GF-D8 (cell line): ENCODE data around the gene VGLL4.

ENCODE experiments used
- DNase-seq: peaks from one replicate; lab custom pipeline; 2025; lab: John Stamatoyannopoulos, UW

The VGLL4 gene

GRCh38 chr3:11627612-11628011 is 16.1 kb downstream of the VGLL4 start:
- no peak for DNase-seq

- no peak for DNase-seq
These were observed 17.6 kb downstream of the VGLL4 start for GRCh38 chr3:11626084-11626463.

- no peak for DNase-seq
These were observed 18.2 kb downstream of the VGLL4 start for GRCh38 chr3:11625376-11626083.

GRCh38 chr3:11624704-11625375 is 18.9 kb downstream of the VGLL4 start:
- no peak for DNase-seq

- DNase-seq = no peak
These were observed 19.6 kb downstream of the VGLL4 start for GRCh38 chr3:11624161-11624560.

- no peak for DNase-seq
These were observed 20.8 kb downstream of the VGLL4 start for GRCh38 chr3:11622586-11623550.

GRCh38 chr3:11621077-11621476 is 22.6 kb downstream of the VGLL4 start:
- DNase-seq = no peak

- no peak for DNase-seq
These were observed 23.6 kb downstream of the VGLL4 start for GRCh38 chr3:11619946-11620652.

- DNase-seq = no peak
These were observed 24.3 kb downstream of the VGLL4 start for GRCh38 chr3:11619461-11619860.

- no peak for DNase-seq
These were observed 24.8 kb downstream of the VGLL4 start for GRCh38 chr3:11618904-11619303.

GRCh38 chr3:11616551-11616950 is 27.2 kb downstream of the VGLL4 start:
- DNase-seq = no peak

- DNase-seq = no peak
These were observed 29.7 kb downstream of the VGLL4 start for GRCh38 chr3:11613851-11614487.

GRCh38 chr3:11613319-11613718 is 30.4 kb downstream of the VGLL4 start:
- DNase-seq = no peak

- no peak for DNase-seq
These were observed 31.1 kb downstream of the VGLL4 start for GRCh38 chr3:11612515-11613188.

- no peak for DNase-seq
These were observed 32.3 kb downstream of the VGLL4 start for GRCh38 chr3:11611341-11611799.

- DNase-seq = no peak
These were observed 32.9 kb downstream of the VGLL4 start for GRCh38 chr3:11610700-11611275.

GRCh38 chr3:11610044-11610671 is 33.6 kb downstream of the VGLL4 start:
- DNase-seq = no peak

GRCh38 chr3:11609481-11609880 is 34.2 kb downstream of the VGLL4 start:
- no peak for DNase-seq

GRCh38 chr3:11607816-11608215 is 35.9 kb downstream of the VGLL4 start:
- DNase-seq = peak; percentile 64

- no peak for DNase-seq
These were observed 36.8 kb downstream of the VGLL4 start for GRCh38 chr3:11606865-11607440.
